NCI-H1417 (cell line): ENCODE measurements around the gene TPK1.

Experiments used
- DNase-seq, 3 experiments: peaks; one replicate each; lab custom pipeline; 2025; lab: John Stamatoyannopoulos, UW

The TPK1 gene

DNA sequence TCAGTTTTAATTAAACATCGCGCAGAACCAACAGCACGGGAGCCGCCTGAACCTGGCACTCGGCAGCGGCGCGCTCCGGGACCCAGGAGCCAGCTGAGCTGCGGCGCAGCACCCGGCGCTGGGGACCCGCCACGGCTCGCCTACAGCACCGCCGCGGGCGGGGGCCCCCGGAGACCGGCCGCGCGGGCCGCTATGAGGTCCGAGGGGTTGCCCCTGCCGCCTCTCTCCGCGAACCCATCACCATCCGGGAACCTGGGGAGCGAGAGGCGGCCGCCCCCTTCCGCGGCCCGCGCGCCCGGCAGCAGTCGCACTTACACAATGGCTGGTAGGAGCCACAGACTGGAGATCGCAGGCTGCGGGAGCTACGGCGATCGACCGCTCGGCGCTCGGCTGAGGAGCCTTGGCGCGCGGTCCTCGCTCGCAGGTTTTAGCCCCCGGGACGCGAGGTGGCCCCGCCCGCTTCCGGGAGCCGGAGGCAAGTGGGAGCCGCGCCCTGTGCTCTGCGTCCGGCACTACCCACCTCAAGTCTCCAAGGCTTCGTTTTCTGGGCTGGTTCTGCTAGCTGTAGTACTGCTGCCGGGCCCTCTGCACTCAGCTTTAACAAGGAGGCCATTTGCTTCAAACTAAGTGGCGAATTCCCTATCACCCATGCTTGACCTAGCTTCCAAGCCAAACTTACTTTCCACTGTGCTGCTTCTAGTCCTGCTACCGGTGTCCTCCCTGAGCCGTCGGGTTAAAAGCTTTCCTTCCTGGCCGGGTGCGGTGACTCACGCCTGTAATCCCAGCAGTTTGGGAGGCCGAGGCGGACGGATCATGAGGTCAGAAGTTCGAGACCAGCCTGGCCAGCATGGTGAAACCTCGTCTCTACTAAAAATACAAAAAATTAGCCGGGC, at the start of gene TPK1:
Gene TPK1 (minus strand): TSS at position 402 of the 893 bp plus-strand sequence. CDS start 451 bp downstream, outside the sequence.
- DNase-seq = peak; percentile 85 to 96 (median 95)

DNA sequence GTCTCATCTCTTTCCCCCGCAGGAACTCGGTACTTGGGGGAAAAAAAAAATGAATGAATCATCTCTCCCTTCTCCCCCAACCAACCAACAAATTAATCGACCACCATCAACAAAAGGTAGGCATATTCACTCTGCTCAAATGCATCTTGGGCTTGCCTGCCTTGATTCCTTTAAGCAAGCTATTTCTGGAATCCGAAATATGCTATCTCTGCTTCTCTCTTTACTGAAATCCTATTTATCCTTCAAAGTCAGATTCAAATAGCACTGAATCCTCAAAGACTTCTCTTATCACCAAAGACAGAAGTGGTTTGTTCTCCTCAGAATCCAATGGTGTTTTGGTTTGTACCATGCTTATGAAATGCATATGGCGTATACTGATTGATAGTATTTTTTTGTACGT, 49.6 kb upstream of the TPK1 start:
- DNase-seq = no peak

DNA sequence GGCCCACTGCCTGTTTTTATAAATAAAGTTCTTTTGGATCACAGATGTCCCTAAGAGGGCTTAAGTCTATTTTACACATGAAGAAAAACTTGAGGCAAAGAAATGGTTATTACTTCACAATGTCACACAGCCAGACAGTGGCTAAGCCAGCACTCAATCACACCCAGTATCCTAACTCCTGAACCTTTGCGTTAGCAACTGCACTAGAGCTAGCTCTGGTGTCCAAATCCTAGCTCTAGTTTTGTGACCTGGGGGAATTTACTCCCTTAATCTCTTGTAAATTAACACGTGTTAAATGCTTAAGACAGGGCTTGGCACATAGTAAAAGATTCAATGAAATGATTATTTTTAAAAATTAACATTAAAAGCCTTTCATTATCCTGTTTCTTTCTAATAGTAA, 49.0 kb upstream of the TPK1 start:
- DNase-seq = no peak

DNA sequence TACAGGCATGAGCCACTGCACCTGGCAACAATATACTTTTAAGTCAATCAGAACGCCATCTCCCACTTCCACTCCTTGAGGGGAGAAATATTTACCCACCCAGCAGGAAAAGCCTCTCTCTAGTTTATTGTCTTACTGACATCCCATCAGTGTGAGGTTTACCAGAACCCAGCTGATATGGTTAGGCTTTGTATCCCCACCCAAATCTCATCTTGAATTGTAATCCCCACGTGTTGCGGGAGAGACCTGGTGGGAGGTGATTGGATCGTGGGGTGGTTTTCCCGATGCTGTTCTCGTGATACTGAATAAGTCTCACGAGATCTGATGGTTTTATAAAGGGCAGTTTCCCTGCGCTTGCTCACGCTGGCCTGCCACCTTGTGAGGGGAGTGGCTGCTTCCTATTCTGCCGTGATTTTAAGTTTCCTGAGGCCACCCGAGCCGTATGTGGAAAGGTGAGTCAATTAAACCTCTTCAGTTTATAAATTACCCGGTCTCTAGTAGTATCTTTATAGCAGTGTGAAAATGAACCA, 37.5 kb upstream of the TPK1 start:
- no peak for DNase-seq

DNA sequence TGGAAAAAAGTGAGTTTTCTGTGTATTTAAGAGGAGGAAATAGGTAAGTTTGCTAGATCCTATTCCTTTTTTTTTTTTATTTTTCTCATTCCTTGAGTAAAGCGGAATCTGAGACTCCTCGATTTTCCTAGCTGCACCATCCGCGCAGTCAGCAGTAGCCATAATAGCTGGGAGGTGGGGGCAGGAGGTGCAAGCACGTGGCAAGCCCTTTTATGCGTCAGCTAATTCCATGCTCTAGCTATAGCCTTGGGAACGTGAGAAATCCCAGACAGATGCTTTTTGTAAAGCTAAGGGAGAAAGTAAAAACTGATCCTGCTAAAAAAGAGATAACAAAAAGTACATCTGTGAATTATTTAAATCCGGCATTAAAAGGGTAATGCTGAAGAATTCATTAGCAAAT, 33.2 kb upstream of the TPK1 start:
- no peak for DNase-seq

DNA sequence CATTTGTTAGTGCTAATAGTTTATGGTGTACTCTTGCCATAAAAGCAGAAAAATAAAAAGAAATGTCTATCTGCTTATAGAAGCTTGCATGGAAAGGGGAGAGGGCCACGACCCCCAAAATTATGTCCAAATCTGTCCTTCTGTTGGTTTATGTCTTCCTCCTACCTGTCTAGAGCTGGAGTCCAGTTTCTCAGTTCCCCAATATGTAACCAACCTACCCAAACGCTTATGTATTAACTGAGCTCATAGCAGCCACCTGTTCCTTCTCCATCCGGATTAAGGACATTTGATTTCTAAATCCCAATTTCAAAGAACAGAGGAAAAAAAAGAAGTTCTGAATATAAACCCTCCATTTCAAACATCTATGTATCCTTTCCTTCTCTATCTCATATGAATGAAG, 30.3 kb upstream of the TPK1 start:
- DNase-seq = no peak

DNA sequence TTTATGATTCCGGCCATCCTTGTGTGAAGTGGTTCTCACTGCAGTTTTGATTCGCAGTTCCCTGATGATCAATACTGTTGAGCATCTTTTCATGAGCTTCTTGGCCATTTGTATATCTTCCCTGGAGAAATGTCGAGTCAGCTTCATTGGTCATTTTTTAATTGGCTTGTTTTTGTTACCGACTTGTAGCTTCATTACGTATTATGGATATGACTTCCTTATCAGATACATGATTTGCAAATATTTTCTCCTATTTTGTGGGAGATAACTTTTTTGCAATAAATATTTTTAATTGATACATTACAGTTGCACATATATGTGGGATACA, 27.4 kb upstream of the TPK1 start:
- DNase-seq = no peak

DNA sequence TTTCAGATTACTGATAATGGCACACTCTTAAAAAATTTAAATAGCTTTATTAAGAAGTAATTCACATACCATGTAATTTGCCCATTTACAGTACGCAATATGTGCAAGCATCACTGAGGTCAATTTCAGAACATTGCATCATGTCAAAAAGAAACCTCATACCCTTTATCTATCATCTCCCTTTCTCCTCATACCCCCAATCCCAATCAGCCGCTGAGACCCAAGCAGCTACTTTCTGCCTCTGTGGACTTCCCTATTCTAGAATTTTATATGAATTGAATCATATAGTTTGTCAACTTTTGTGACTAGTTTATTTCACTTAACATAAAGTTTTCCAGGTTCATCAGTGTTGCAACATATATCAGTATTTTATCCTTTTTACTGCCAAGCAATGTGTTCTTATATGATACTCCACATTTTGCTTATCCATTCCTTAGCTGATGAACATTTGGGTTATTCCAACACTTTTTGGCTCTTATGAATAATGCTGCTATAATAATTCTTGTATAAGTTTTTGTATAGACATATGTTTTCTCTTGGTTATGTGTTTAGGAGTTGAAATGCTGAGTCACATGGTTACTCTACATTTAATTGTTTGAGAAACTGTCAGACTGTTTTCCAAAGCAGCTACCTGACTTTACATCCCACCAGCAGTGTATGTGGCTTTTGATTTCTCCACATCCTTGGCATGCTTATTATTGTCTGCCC, 26.9 kb upstream of the TPK1 start:
- no peak for DNase-seq

DNA sequence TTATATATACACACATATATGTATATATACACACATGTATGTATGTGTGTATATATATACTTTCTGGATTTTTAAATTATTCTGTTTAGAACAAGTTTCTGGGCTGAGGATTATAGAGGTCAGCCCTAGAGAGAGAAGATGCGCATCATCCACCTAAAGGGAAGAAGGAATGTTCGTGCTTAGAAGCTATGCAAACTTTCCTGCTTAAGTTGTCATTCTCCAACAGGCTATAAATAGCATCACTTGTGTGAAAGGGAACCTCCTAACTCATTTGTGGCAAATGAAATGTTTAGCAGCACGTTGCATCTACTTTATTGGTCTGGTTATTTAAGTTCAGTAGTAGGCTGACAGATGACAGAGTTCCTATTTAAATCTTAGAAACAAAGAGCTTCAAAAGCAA, 23.9 kb upstream of the TPK1 start:
- no peak for DNase-seq

DNA sequence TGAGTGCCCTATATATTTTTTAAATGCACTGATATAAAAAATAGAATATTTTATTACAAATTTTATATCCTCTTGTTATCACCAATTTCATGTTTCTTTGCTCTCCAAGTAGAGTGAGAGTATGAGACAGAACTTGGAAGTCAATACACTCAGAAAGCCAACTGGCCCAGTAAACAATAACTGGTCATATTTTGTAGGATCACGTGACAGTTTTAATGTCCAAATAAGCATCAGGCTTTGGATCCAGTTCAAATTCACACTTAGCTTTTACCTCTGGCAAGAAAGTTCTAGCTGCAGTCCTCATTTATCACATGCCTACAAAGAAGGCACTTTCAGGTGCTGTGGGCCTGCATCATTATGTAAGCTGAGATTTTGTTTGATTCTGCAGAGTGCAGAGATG, 21.6 kb upstream of the TPK1 start:
- no peak for DNase-seq

DNA sequence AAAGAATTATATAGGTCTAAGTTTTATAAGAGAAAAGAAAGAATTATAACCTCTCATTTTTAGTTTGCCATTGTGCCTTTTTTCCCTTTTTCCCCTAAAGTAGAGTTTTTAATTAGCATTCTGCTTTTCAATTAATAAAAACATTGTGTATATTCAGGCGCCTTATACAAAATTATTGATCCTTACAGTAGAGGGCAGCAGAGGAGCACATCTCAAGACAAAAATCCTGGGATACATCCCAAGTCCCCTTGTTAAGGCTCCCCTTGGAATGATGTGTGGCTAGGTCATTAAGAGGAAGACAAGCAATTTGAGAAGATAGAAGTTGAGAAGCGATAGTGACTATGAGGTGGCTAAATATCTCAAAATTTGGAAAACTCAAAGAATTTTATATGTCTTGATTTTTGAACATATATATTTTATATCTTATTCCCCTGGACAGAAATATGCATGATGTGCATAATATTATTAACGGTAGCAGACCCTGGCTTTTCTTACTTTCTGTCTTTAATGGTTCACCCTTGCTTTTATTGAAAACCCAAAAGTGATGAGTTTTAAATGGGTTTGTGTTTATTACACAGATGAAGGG, 19.1 kb upstream of the TPK1 start:
- peak; percentile 22 to 84 (median 43) for DNase-seq

DNA sequence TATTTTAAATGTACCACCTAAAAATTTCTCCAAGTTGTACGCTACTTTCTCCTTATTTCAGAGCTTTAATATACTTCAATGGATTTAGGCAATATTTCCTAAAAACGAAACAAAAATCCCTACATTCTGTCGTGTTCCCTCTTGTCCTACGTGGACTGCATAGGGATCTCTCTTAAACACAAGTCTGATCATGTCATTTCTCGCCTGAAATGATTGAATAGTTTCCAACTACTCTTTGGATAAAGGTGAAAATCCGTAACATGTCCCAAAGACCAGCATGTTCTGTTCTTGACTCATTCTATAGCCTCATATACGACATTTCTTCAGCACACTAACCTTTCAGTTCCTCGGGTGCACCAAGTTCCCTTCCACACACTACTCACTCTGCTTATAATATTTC, 17.7 kb upstream of the TPK1 start:
- no peak for DNase-seq

DNA sequence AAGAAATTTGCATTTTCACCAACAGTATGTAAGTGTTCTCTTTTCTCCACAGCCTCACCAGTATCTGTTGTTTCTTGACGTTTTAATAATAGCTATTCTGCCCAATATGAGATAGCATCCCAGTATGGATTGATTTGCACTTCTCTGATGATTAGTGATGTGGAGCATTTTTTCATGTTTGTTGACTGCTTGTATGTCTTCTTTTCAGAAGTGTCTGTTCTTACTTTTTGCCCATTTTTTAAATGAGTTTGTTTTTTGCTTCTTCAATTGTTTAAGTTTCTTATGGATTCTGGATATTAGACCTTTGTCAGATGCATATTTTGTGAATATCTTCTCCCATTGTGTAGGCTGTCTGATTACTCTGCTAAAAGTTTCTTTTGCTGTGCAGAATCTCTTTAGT, 12.2 kb upstream of the TPK1 start:
- no peak for DNase-seq

DNA sequence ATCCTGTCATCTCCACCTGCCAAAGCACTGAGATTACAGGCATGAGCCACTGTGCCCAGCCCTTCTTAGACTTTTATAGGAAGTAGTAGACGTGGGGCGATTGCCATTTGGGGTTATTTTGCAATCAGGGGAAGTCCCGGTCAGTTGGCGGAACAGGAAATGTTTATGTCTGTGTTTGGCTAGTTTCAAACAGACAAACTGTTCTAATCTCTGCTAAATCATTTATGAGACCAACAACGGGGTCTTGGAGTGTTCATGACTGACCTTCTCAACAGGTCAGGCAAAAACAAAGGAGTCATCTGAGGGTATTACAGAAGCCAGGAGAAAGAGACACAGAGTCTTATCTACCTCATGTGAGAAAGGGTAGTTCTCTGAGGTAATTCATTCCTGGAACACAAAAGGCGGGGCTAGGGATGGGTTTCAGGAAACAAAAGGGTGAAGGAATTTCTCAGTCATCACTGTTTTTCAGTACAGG, 6.6 kb upstream of the TPK1 start:
- no peak for DNase-seq

DNA sequence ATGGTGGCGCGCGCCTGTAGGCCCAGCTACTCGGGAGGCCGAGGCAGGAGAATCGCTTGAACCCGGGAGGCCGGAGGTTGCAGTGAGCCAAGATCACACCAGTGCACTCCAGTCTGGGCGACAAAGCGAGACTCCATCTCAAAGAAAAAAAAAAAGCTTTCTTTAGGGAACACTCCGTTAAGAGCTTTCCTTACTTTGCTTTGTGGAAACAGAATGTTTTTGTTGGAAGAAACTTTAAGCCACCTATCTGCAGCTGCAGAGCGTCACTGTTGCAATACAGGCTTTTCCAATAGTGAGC, 641 bp upstream of the TPK1 start:
- DNase-seq = no peak

DNA sequence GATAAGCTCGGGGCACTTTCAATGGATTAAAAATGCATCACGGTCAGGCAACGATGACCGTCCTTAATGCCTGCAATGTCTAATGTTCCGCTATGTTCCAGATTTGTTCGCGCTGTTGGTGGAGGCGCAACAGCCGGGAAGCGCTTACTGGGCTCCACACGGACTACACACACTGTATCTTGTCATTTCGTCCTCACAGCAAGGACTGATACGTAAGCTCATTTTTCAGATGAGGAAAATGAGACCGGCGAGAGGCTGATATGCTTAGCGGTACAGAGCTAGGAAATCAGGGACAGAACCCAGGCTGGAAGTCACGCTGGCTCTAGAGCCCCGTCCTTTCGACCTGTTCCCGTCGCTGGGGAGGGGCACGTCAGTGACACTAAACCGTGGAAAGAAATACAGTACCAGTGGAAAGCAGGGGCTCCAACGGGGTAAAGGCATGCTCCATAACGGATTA, 670 bp downstream of the TPK1 start:
- DNase-seq = peak; percentile 46 to 89 (median 88)

DNA sequence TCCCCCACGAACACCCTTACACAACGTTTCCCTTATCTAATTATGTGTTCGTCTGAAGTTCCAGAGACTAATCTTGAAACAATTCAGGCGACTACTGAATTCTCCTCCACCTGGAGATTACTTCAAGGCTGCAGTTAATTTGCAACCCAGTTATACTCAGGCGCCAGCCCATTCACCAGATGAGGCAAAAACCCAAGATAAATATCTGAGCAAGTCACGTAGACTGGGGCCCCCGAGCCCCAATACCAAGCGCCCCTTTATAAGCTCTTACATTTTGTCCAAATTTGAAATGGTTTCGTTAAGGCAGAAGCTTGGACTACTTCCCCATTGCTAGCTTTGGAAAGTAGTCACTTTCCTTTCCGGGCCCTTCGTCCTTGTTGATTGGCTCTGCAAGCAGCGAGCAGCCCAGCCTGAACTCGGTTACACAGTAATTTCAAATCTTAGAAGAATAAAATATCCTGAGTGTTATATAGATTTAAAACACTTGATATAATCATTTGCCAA, 1.2 kb downstream of the TPK1 start:
- DNase-seq = no peak

DNA sequence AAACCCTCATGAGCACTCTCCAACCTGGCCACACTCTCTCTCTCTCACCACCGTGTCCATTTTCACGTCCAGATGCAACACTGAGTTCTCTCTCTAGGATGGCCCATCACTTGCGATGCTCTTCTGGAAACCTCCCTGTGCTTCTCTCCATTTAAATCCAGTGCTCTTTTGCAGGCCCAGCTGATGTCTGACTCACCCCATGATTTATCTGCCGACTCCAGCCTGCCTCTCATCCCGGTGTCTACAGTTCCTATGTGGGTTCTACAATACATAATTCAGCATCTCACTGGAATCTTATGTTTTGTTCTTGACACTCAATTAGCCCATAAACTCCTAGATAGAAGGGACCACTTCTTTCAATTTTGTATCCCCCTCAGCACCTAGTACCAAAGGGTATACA, 5.0 kb downstream of the TPK1 start:
- no peak for DNase-seq

DNA sequence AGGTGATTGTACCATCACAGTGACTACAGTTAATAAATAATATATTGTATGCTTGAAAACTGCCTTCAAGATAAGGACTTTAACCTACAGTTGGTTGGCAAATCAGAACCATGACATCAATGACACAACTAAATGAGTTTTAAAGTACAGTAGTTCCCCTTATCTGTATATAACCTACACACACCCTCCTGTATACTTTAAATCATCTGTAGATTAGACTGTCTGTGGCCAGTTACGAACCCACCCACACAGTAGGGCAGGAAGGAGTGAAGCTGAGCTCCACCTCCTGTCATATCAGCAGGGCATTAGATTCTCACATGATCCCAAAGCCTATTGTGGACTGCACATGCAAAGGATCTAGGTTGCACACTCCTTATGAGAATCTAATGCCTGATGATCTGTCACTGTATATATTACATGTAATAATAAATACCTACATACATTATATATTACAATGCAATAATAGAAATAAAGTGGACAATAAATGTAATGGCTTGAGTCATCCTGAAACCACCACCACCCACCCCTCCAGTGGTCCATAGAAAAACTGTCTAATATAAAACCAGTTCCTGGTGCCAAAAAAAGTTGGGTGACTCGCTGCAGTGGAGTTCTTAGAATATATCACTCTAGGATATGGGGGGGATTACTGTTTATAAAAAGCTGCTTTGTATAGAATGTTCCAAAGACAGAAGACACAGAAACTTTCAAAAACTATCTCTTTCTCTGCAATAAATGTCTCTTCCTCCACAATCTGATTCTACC, 5.6 kb downstream of the TPK1 start:
- DNase-seq = no peak

DNA sequence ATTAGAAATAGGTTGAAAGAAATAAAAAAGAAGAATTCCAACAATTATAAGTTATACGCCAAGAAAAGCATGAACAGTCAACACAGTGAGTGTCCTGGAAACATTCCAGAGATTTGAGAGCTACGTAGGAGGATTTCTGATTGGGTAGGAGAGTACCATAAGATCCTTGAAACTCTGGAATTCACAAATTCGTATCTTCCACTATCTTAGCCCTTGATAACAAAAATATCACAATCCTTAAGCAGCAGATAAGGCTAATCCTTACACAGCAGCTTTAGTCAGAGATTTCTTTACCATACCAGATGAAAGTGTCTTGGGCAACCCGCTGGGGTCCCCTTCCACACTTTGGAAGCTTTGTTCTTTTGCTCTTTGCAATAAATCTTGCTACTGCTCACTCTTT, 8.2 kb downstream of the TPK1 start:
- DNase-seq = no peak

DNA sequence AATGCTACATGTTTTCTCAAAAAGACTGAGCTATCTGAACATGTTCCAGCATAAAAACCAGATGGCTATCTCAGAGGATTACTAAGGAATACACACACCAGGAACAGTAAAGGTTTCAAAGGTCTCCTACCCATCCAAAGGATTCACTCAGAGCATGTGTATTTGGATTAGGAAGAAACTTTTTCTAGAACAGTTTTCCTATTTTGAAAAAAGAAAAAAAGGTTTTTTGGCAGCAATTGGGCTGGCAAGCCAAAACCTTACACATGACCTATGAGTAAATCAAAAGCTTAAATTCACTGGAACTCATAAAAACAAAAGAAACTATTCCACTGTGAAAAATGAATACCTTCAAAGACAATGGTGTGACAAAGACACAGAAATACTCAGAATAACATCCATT, 9.6 kb downstream of the TPK1 start:
- no peak for DNase-seq

DNA sequence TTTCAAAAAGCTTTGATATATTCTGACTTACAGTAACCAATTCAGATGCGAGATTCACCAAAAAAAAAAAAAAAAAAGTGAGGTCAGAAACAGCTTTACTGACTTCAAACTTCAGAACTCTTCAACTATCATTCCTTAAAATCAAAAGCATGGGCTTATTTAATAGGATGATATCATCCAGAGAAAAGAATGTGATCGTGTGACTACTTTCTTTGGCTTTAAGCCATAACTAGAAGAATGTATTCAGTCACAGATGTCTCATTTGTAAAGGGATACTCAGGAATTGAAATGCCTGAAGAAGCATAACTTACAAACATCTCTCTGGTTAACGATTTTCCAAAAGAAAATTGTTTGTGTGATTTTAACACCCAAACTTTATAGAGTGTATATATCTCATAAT, 11.5 kb downstream of the TPK1 start:
- no peak for DNase-seq
